ENCODE results near the gene C1orf94.

C1orf94 gene

GRCh38 chr1:34166191-34166624 is 10.5 kb upstream of the C1orf94 start:
- no peak for DNase-seq (ENCODE audit: low read depth in 1 of 2, low spot score in 1 of 2)
- Histone ChIP-seq H3K27me3 (ENCODE audit: insufficient read depth, poor library complexity, severe bottlenecking) (peaks cover 42% of the 10 kb centered on the region), H3K4me3 (replicated peaks; ENCODE audit: insufficient read depth, low read length) (no peak overlapping the region), H3K27ac (replicated peaks) (no peak overlapping the region)
- TF ChIP-seq, protein P1, sequence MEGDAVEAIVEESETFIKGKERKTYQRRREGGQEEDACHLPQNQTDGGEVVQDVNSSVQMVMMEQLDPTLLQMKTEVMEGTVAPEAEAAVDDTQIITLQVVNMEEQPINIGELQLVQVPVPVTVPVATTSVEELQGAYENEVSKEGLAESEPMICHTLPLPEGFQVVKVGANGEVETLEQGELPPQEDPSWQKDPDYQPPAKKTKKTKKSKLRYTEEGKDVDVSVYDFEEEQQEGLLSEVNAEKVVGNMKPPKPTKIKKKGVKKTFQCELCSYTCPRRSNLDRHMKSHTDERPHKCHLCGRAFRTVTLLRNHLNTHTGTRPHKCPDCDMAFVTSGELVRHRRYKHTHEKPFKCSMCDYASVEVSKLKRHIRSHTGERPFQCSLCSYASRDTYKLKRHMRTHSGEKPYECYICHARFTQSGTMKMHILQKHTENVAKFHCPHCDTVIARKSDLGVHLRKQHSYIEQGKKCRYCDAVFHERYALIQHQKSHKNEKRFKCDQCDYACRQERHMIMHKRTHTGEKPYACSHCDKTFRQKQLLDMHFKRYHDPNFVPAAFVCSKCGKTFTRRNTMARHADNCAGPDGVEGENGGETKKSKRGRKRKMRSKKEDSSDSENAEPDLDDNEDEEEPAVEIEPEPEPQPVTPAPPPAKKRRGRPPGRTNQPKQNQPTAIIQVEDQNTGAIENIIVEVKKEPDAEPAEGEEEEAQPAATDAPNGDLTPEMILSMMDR (IDR thresholded peaks at IDR 0.05; ENCODE audit: insufficient read depth, low read length): no peak
- no peak for TF ChIP-seq SPI1 (IDR thresholded peaks at IDR 0.05; ENCODE audit: borderline replicate concordance, low read depth)
- no peak for TF ChIP-seq GABPA (IDR thresholded peaks at IDR 0.05; ENCODE audit: low read depth)
- TF ChIP-seq, protein P2, sequence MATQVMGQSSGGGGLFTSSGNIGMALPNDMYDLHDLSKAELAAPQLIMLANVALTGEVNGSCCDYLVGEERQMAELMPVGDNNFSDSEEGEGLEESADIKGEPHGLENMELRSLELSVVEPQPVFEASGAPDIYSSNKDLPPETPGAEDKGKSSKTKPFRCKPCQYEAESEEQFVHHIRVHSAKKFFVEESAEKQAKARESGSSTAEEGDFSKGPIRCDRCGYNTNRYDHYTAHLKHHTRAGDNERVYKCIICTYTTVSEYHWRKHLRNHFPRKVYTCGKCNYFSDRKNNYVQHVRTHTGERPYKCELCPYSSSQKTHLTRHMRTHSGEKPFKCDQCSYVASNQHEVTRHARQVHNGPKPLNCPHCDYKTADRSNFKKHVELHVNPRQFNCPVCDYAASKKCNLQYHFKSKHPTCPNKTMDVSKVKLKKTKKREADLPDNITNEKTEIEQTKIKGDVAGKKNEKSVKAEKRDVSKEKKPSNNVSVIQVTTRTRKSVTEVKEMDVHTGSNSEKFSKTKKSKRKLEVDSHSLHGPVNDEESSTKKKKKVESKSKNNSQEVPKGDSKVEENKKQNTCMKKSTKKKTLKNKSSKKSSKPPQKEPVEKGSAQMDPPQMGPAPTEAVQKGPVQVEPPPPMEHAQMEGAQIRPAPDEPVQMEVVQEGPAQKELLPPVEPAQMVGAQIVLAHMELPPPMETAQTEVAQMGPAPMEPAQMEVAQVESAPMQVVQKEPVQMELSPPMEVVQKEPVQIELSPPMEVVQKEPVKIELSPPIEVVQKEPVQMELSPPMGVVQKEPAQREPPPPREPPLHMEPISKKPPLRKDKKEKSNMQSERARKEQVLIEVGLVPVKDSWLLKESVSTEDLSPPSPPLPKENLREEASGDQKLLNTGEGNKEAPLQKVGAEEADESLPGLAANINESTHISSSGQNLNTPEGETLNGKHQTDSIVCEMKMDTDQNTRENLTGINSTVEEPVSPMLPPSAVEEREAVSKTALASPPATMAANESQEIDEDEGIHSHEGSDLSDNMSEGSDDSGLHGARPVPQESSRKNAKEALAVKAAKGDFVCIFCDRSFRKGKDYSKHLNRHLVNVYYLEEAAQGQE (IDR thresholded peaks at IDR 0.05; ENCODE audit: insufficient replicate concordance, low read depth): no peak
- no peak for TF ChIP-seq POLR2AphosphoS5 (IDR thresholded peaks at IDR 0.05; ENCODE audit: low read depth)

- Histone ChIP-seq H3K27me3 (ENCODE audit: insufficient read depth, poor library complexity, severe bottlenecking) (peaks cover 45% of the 10 kb centered on the region), H3K27ac (replicated peaks) (no peak overlapping the region), H3K4me3 (replicated peaks; ENCODE audit: insufficient read depth, low read length) (no peak overlapping the region)
- no peak for DNase-seq (ENCODE audit: low read depth in 1 of 2, low spot score in 1 of 2)
- TF ChIP-seq SPI1 (IDR thresholded peaks at IDR 0.05; ENCODE audit: borderline replicate concordance, low read depth): no peak
These were observed 9.9 kb upstream of the C1orf94 start for GRCh38 chr1:34166625-34167361.

DNA sequence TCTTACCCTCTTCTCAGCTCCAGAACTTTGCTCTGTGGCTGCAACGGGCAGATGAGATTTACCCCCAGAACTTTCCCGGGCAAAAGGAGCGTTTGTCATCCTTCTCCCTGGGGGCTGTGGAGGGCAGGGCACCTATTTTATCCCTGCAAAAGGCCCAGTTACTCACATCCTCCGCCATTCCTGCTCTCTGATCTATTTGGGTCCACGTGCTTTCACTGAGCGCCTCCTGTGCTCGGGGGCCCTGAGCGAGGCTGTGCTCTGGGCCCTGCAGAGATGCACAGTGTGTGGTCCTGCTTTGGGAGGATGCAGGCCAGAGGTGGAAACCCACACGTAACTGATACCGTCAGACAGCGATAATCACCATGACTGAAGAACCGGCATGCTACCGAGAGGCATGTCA is 9.3 kb upstream of the C1orf94 start:
- Histone ChIP-seq H3K4me3 (replicated peaks; ENCODE audit: insufficient read depth, low read length) (no peak overlapping the region), H3K27me3 (ENCODE audit: insufficient read depth, poor library complexity, severe bottlenecking) (peaks cover 44% of the 10 kb centered on the region), H3K27ac (replicated peaks) (no peak overlapping the region)
- no peak for DNase-seq (ENCODE audit: low read depth in 1 of 2, low spot score in 1 of 2)
- TF ChIP-seq POLR2AphosphoS5 (IDR thresholded peaks at IDR 0.05; ENCODE audit: low read depth): no peak
- TF ChIP-seq GABPA (IDR thresholded peaks at IDR 0.05; ENCODE audit: low read depth): no peak
- TF ChIP-seq, protein P2 (IDR thresholded peaks at IDR 0.05; ENCODE audit: insufficient replicate concordance, low read depth): no peak
- TF ChIP-seq, protein P1 (IDR thresholded peaks at IDR 0.05; ENCODE audit: insufficient read depth, low read length): no peak
- no peak for TF ChIP-seq SPI1 (IDR thresholded peaks at IDR 0.05; ENCODE audit: borderline replicate concordance, low read depth)

GRCh38 chr1:34175744-34176143 is 963 bp upstream of the C1orf94 start:
- TF ChIP-seq SPI1 (IDR thresholded peaks at IDR 0.05; ENCODE audit: borderline replicate concordance, low read depth) (no peak), GABPA (IDR thresholded peaks at IDR 0.05; ENCODE audit: low read depth) (no peak), POLR2AphosphoS5 (IDR thresholded peaks at IDR 0.05; ENCODE audit: low read depth) (no peak)
- TF ChIP-seq, protein P2 (IDR thresholded peaks at IDR 0.05; ENCODE audit: insufficient replicate concordance, low read depth): no peak
- TF ChIP-seq, protein P1 (IDR thresholded peaks at IDR 0.05; ENCODE audit: insufficient read depth, low read length): no peak
- Histone ChIP-seq H3K27ac (replicated peaks) (no peak overlapping the region), H3K27me3 (ENCODE audit: insufficient read depth, poor library complexity, severe bottlenecking) (peaks cover 8% of the 10 kb centered on the region), H3K4me3 (replicated peaks; ENCODE audit: insufficient read depth, low read length) (no peak overlapping the region)
- no peak for DNase-seq (ENCODE audit: low read depth in 1 of 2, low spot score in 1 of 2)

Data from HL-60 (cell line).